GM21367 (cell line): ENCODE measurements around the gene LETM1.

Experiments used
- ATAC-seq: cut with Tn5 transposase; IDR thresholded peaks from one replicate; pipeline ENCODE4 v1.9.1; 2021; ENCODE audit not compliant: unreplicated experiment

The LETM1 gene

GRCh38 chr4:1830234-1830633, 25.7 kb downstream of the LETM1 start:
- no peak for ATAC-seq

GRCh38 chr4:1826531-1827350, 29.2 kb downstream of the LETM1 start:
- no peak for ATAC-seq

DNA sequence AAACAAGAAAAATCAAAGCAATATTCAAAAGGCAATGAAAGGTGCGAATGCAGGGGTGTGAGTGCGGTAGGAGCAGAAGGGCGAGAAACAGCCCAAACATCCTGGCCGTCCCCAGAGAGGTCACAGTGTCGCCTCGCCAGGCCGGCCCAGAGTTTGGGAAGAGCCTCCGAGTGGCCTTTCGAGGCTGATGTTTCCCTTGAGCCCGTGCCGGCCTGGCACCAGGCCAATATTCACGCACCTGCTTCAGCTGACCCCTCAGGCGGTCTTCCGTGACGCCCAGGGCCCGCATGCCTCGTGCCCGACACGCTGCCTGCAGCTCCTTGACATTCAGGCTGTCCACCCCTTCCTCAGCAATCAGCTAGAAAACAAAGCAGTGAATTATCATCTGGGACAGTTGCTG, 30.6 kb downstream of the LETM1 start:
- no peak for ATAC-seq

DNA sequence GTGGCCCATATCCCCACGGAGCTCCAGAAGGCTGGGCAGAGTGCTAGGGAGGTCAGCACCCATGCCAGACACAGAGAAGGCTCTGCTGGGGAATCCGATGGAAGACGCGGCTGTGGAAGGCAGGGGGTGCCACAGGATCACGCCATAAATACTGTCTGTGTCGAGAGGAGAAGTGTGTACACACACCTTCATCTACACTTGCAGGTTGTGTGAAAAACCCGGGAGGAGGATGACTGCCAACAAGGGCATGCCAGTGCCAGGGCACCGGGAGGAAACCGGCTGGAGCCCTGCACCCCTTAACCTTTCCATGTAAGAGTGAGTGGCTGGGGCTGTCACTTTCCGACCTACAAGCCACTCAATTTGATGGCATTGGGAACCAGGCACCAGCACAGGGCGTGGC, 31.2 kb downstream of the LETM1 start:
- no peak for ATAC-seq

DNA sequence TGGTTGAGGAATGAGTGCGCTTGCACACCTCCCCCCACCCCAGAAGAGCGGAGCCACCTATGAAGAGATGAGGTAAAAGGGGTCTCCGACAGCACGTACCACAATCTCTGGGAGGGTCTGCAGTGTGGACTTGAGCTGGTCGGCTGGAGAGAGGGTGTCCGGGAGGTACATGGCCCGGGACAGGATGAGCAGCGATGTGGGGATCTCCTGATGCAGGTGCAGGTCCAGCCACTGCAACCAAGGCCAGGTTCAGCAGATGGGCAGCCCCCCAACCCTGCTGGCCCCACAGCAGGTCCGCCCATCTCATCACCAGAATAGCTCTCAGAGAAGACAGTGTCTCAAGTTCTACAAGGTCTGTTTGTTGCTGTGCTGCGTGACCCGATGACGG, 32.4 kb downstream of the LETM1 start:
- ATAC-seq, result no peak

GRCh38 chr4:1822568-1823544, 33.1 kb downstream of the LETM1 start:
- no peak for ATAC-seq

GRCh38 chr4:1821679-1822567, 34.0 kb downstream of the LETM1 start:
- no peak for ATAC-seq

DNA sequence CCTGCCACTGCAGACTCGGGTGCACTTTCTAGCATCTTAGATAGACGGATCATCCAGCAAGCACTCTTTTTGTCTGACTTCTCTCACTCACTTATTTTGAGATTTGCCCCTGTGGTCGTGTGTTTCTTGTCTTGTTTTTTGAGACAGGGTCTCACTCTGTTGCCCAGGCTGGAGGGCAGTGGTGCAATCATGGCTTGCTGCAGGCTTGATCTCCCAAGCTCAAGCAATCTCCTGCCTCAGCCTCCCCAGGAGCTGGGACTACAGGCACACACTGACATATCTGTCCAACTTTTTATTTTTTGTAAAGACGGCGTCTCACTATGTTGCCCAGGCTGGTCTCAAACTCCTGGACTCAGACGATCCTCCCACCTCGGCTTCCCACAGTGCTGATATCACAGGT, 36.1 kb downstream of the LETM1 start:
- no peak for ATAC-seq

- ATAC-seq, result no peak
These were observed 36.7 kb downstream of the LETM1 start for GRCh38 chr4:1819284-1819683.

- ATAC-seq, result no peak
These were observed 39.7 kb downstream of the LETM1 start for GRCh38 chr4:1815997-1816860.

DNA sequence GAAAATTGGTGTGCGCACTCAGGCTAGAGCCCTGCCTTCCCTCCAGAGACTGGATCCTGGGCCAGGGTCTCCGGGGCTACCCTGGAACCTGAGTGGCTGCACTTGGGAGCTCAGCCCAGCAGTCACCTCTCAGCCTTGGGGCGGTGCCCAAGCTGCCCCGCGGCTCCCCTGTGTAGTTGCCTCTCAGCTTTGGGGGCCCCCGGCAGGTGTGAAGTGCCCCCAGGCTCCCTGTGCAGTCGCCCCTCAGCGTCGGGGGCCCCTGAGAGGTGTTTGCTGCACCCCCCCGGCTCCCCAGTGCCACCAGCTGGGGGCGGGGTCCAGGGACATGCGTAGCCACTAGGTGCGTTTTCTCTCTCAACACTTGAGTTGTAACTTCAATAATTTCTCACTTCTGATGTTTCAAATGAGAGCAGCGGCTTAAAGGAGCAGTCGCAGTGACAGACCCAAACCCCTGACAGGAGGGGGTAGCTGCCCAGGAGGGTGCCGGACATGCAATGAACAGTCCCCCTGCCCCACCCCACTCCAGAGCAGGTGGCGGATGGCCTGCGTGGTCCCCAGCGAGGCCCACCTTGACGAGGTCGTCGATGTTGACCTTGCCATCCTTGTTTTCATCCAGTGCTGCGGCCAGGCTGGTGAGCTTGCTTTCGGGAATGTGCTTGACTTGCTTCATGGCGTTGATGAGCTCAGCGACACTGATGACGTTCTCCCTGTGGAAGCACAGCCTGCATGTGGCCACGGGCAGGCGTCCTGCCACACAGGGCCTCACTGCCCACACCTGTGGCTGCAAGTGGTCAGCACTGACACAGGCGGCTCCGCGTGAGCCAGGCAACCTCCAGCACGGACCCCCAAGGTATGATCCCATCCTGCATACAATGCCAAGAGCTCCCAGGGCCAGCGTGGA, 40.6 kb downstream of the LETM1 start:
- ATAC-seq, result no peak

DNA sequence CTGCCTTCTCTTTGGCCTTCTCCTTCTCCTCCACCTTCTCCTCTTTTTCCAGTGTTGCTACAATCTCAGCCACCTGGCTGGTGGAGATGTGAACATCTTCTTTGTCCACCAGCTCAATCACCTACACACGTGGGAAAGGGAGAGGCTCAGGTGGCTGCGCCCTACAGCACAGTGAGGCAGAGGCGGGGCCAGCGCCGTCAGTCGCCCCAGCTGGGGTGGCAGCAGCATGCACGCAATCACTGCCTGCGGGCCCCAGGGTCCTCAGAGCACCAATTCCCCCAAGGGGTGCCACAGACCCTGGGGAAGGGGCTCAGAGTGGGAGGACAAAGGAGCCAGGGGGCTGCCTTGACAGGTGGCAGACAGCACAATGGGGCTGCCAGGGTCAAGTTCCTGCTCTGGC, 41.5 kb downstream of the LETM1 start:
- ATAC-seq, result no peak

- ATAC-seq, result no peak
These were observed 42.0 kb downstream of the LETM1 start for GRCh38 chr4:1813915-1814314.

- ATAC-seq, result no peak
These were observed 42.7 kb downstream of the LETM1 start for GRCh38 chr4:1813231-1813630.

DNA sequence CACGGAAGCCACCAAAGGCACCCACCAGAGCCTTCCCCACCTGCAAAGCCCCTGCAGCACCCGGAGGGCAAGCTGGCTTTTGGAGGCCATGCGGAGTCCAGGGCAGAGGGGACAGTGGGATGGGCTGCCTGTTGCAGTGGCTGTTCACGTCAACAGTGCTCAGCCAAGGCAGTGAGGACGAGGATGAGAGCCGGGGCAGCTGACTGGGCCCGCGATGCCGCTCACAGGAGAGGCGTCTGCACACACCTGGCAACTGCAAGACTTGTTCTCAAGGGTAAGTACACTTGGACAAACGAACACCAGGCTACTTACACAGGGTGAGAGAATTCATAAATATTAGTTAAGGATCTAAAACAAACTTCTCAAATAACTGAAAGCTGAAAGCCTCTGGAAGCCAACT, 43.2 kb downstream of the LETM1 start:
- ATAC-seq, result no peak

DNA sequence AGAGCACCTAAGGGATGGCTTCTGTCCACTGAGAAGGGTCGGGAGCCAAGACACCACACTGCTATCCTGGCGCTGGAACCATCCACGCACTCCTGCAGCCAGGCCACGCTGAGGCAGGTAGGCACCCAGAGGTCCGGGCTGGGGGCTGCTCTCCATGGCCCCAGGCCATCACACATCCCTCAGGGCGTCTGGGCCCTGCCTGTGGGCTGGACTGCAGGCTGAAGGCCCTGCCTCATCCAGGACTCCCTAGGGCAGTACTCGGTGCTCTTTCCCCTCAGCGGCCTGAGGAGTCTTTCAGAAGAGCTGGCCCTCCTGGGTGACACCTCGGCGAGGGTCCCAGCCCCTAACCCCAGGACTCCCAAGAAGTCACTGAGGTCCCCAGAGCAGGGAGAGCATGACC, 45.2 kb downstream of the LETM1 start:
- no peak for ATAC-seq

DNA sequence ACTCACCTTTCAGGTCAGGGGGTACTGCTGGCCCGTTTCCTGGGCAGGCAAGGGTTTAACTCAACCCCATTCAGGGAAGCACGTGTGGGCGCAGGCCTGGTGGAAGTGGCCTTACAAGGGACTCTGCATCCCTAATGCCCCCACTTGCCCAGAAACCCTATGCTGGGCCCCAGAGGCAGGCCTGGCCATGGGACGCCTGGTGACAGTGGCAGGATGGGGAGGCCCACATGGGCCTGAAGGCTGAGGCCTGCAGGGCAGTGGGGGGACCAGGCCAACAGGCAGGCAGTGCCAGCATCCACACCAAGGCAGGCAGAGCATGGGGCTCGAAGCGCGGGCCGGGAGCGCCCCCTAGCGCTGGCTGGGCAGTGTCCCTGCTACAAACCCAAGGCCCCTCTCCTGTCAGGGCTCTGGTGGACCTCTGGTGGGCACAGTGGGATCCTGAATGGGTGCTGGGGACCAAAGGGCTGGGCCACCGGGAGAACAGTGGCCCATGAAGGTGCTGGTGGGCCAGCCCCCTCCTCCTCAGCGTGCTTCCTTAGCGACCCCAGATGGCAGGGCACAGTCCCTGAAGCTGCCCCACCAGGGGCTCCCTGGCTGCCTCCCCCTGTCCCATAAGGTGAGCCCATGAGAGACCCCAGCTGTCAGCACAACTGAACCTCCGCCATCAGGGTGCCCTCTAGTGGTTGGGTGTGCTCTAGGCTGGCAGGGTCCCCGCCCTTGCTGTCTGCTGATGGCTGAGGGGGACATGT, 46.0 kb downstream of the LETM1 start:
- no peak for ATAC-seq
